Karpas-422 (cell line): ENCODE data around the gene RPL27A. TPM values are rescaled to one million over a fixed set of nuclear protein-coding genes. Genes with fewer than 3 reads are reported as not detected.
"Not testable (repeated sequence)": the region's sequence is repeated elsewhere in the genome, so short reads cannot be mapped to it uniquely, and the experiment has no call there.

ENCODE experiments used
- DNase-seq: peaks from one replicate; pipeline ENCODE4 v3.0.0-alpha.2; 2015
- H2AFZ ChIP-seq: fragments of 200-600 bp; sonication (generic); 2 replicates; pipeline ENCODE4 v1.6.1; 2014; ENCODE audit warnings: antibody characterized with exemption, low read length, mixed read lengths
- H3K27ac ChIP-seq: fragments of 200-600 bp; sonication (generic); 2 replicates; pipeline ENCODE4 v1.5.1; 2014; ENCODE audit warnings: mild to moderate bottlenecking, low read length, moderate library complexity
- H3K27me3 ChIP-seq: fragments of 200-600 bp; sonication (generic); 2 replicates; pipeline ENCODE4 v1.6.1; 2014; ENCODE audit warnings: low read length, mixed read lengths
- H3K36me3 ChIP-seq: fragments of 200-600 bp; sonication (generic); 2 replicates; pipeline ENCODE4 v1.6.1; 2014; ENCODE audit warnings: low read length, mixed read lengths; ENCODE audit not compliant: insufficient read depth
- H3K4me1 ChIP-seq: fragments of 200-600 bp; sonication (generic); 2 replicates; pipeline ENCODE4 v1.6.1; 2014; ENCODE audit warnings: mild to moderate bottlenecking, low read length, mixed read lengths
- H3K4me2 ChIP-seq: fragments of 200-600 bp; sonication (generic); 2 replicates; pipeline ENCODE4 v1.6.1; 2014; ENCODE audit warnings: low read length, low read depth, mild to moderate bottlenecking; ENCODE audit not compliant: poor library complexity, severe bottlenecking
- H3K4me3 ChIP-seq: fragments of 200-600 bp; sonication (generic); 2 replicates; pipeline ENCODE4 v1.5.1; 2014; ENCODE audit warnings: mild to moderate bottlenecking, antibody characterized with exemption, low read length, mixed read lengths
- H3K79me2 ChIP-seq: fragments of 200-600 bp; sonication (generic); 2 replicates; pipeline ENCODE4 v1.6.1; 2014; ENCODE audit warnings: mild to moderate bottlenecking, low read length, mixed read lengths
- H3K9ac ChIP-seq: fragments of 200-600 bp; sonication (generic); 2 replicates; pipeline ENCODE4 v1.6.0; 2014; ENCODE audit warnings: low read length
- H3K9me2 ChIP-seq: fragments of 200-600 bp; sonication (generic), shearing (Covaris generic); replicated peaks from 2 replicates; pipeline ENCODE4 v1.6.0; 2014; ENCODE audit warnings: mild to moderate bottlenecking, low read length, moderate library complexity; ENCODE audit not compliant: insufficient read depth
- H3K9me3 ChIP-seq: fragments of 300-700, 200-600 bp; sonication (generic); 2 replicates; pipeline ENCODE4 v1.6.1; 2014; ENCODE audit warnings: low read length, mixed read lengths
- H4K20me1 ChIP-seq: fragments of 200-600 bp; sonication (generic); 2 replicates; pipeline ENCODE4 v1.6.1; 2014; ENCODE audit warnings: mild to moderate bottlenecking, antibody characterized with exemption, low read length, low read depth; ENCODE audit not compliant: insufficient read depth
- total RNA-seq: library from RNA; depleted of rRNA; stranded (reverse); fragments of >200 nt; shearing (Covaris generic); gene quantifications from 2 replicates; pipeline ENCODE4 v1.2.3, GENCODE V29; 2014; ENCODE audit warnings: low replicate concordance

RPL27A gene
- total RNA-seq, 1 experiment from 2014 or later, result 2,423 TPM

DNA sequence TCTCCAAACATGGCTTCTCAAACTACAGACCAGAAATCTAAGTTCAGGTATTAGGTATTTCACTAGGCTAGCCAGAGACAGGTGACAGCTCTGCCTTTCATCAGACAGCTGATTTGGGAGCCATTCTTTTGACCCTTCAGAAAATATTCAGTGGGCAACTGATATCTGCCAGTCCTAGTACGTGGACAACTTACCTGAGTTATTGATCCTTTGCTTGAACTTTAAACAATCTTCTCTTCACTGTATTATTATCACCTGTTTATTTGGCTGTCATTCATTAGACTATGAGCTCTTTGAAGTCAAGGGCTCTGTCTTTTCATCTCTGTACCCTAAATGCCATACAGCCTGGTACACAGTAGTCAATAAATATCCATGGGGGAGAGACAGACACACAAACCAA lies 17.4 kb upstream of the RPL27A start:
- Histone ChIP-seq H2AFZ (no peak overlapping the region), H3K4me1 (no peaks in the 10 kb centered on the region), H3K9me2 (no peaks in the 10 kb centered on the region), H3K36me3 (no peaks in the 10 kb centered on the region), H3K27ac (no peak overlapping the region), H3K4me2 (no peak overlapping the region), H4K20me1 (no peaks in the 10 kb centered on the region), H3K4me3 (no peak overlapping the region), H3K9me3 (no peaks in the 10 kb centered on the region), H3K9ac (no peak overlapping the region), H3K27me3 (no peaks in the 10 kb centered on the region), H3K79me2 (no peaks in the 10 kb centered on the region)
- DNase-seq, result no peak

GRCh38 chr11:8670081-8670480 lies 12.5 kb upstream of the RPL27A start:
- H3K27ac ChIP-seq, H3K4me3 ChIP-seq, H3K4me1 ChIP-seq, H3K4me2 ChIP-seq, H3K9ac ChIP-seq, H3K9me2 ChIP-seq, H3K9me3 ChIP-seq, H3K27me3 ChIP-seq, H3K36me3 ChIP-seq, H2AFZ ChIP-seq, H3K79me2 ChIP-seq, H4K20me1 ChIP-seq, DNase-seq: not testable (repeated sequence)

- no peak for DNase-seq
- Histone ChIP-seq H4K20me1 (no peaks in the 10 kb centered on the region), H3K4me2 (no peak overlapping the region), H3K4me3 (no peak overlapping the region), H3K9ac (no peak overlapping the region), H3K36me3 (no peaks in the 10 kb centered on the region), H2AFZ (no peak overlapping the region), H3K27ac (peak overlapping the region; percentile 11; the same call in 1 of the 2 replicates), H3K9me3 (no peaks in the 10 kb centered on the region), H3K27me3 (no peaks in the 10 kb centered on the region), H3K4me1 (peaks cover 9% of the 10 kb centered on the region), H3K9me2 (no peaks in the 10 kb centered on the region), H3K79me2 (no peaks in the 10 kb centered on the region)
Observed at GRCh38 chr11:8671193-8671612, 11.4 kb upstream of the RPL27A start.

- Histone ChIP-seq H3K9me2 (no peaks in the 10 kb centered on the region), H3K27ac (peak overlapping the region; percentile 11; the same call in 1 of the 2 replicates), H3K9ac (peak overlapping the region; percentile 32; the same call in 1 of the 2 replicates), H3K9me3 (no peaks in the 10 kb centered on the region), H3K4me3 (no peak overlapping the region), H3K27me3 (no peaks in the 10 kb centered on the region), H2AFZ (no peak overlapping the region), H3K79me2 (no peaks in the 10 kb centered on the region), H4K20me1 (no peaks in the 10 kb centered on the region), H3K4me1 (peaks cover 9% of the 10 kb centered on the region), H3K4me2 (no peak overlapping the region), H3K36me3 (no peaks in the 10 kb centered on the region)
- DNase-seq, result no peak
Observed at GRCh38 chr11:8671651-8672062, 10.9 kb upstream of the RPL27A start.

GRCh38 chr11:8672346-8672745 lies 10.2 kb upstream of the RPL27A start:
- Histone ChIP-seq H3K79me2 (no peaks in the 10 kb centered on the region), H3K4me1 (peaks cover 9% of the 10 kb centered on the region), H3K27me3 (no peaks in the 10 kb centered on the region), H3K27ac (no peak overlapping the region), H3K4me3 (no peak overlapping the region), H3K36me3 (no peaks in the 10 kb centered on the region), H2AFZ (no peak overlapping the region), H3K9ac (no peak overlapping the region), H4K20me1 (no peaks in the 10 kb centered on the region), H3K9me3 (no peaks in the 10 kb centered on the region), H3K9me2 (no peaks in the 10 kb centered on the region), H3K4me2 (no peak overlapping the region)
- no peak for DNase-seq

- H3K4me3 ChIP-seq, result no peak overlapping the region
- no peaks in the 10 kb centered on the region for H3K36me3 ChIP-seq
- no peaks in the 10 kb centered on the region for H3K9me3 ChIP-seq
- no peaks in the 10 kb centered on the region for H3K27me3 ChIP-seq
- H3K4me2 ChIP-seq, result no peak overlapping the region
- H3K9ac ChIP-seq, result no peak overlapping the region
- no peaks in the 10 kb centered on the region for H3K79me2 ChIP-seq
- H4K20me1 ChIP-seq, result no peaks in the 10 kb centered on the region
- DNase-seq, result no peak
- peaks cover 9% of the 10 kb centered on the region for H3K4me1 ChIP-seq
- H2AFZ ChIP-seq, result no peak overlapping the region
- no peak overlapping the region for H3K27ac ChIP-seq
- H3K9me2 ChIP-seq, result no peaks in the 10 kb centered on the region
Observed at GRCh38 chr11:8674859-8675258, 7.7 kb upstream of the RPL27A start.

- Histone ChIP-seq H3K79me2 (peaks cover 2% of the 10 kb centered on the region), H2AFZ (no peak overlapping the region), H3K27ac (no peak overlapping the region), H3K4me2 (no peak overlapping the region), H3K9ac (no peak overlapping the region), H3K4me3 (no peak overlapping the region), H4K20me1 (no peaks in the 10 kb centered on the region), H3K4me1 (peaks cover 9% of the 10 kb centered on the region), H3K36me3 (no peaks in the 10 kb centered on the region), H3K27me3 (no peaks in the 10 kb centered on the region), H3K9me2 (no peaks in the 10 kb centered on the region), H3K9me3 (no peaks in the 10 kb centered on the region)
- DNase-seq, result no peak
Observed at GRCh38 chr11:8676458-8676857, 6.1 kb upstream of the RPL27A start.

DNA sequence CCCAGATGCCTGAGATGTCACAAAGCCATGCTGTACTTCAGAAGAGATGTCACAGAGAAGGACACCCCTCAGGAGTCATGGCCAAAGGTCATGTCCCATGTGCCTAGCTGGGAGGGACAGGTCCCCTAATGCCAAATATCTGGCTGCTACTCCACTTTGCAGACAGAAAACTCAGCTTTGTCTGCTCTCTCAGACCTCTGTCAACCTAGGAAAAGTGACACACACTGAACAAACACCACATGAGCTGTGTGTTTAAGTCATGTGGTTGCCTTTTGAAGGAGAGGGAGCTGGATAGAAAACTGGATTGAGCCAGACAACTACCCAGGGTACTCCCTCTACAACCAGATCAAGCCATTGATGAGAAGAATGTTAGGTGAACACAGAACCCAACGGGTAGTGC lies 3.6 kb upstream of the RPL27A start:
- no peaks in the 10 kb centered on the region for H3K9me3 ChIP-seq
- no peak overlapping the region for H3K4me2 ChIP-seq
- peaks cover 25% of the 10 kb centered on the region for H3K79me2 ChIP-seq
- H4K20me1 ChIP-seq, result peaks cover 13% of the 10 kb centered on the region
- H3K27ac ChIP-seq, result no peak overlapping the region
- H3K4me1 ChIP-seq, result peaks cover 10% of the 10 kb centered on the region
- H3K9me2 ChIP-seq, result no peaks in the 10 kb centered on the region
- H3K27me3 ChIP-seq, result no peaks in the 10 kb centered on the region
- peaks cover 10% of the 10 kb centered on the region for H3K36me3 ChIP-seq
- no peak overlapping the region for H2AFZ ChIP-seq
- no peak for DNase-seq
- no peak overlapping the region for H3K9ac ChIP-seq
- no peak overlapping the region for H3K4me3 ChIP-seq

DNA sequence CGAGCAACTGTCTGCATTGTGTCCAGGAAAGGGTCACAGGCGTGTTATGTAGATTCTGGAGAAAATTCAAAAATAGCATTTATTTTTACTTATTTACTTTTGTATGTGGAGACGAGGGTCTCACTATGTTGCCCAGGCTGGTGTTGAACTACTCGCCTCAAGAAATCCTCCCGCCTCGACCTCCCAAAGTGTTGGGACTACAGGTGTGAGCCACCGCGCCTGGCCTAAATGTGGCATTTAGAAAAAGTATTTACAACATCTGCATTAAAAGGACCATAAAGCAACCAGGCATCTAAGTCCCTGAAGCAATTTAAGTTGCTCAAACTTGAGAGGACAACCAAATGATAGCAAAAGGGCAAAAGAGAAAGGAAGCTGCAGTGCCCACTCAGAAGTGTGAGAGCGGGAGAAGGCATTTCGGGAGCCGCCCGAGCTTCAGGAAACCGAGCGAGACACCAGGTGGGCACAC lies 722 bp upstream of the RPL27A start:
- H4K20me1 ChIP-seq, result peaks cover 24% of the 10 kb centered on the region
- peak overlapping the region; percentile 88 for H3K9ac ChIP-seq
- peak overlapping the region; percentile 95 for H3K4me2 ChIP-seq
- H3K9me3 ChIP-seq, result no peaks in the 10 kb centered on the region
- peak; percentile 75 for DNase-seq
- H2AFZ ChIP-seq, result no peak overlapping the region
- H3K9me2 ChIP-seq, result no peaks in the 10 kb centered on the region
- H3K79me2 ChIP-seq, result peaks cover 38% of the 10 kb centered on the region
- H3K27ac ChIP-seq, result peak overlapping the region; percentile 95
- H3K27me3 ChIP-seq, result no peaks in the 10 kb centered on the region
- H3K4me1 ChIP-seq, result peaks cover 39% of the 10 kb centered on the region
- peak overlapping the region; percentile 91 for H3K4me3 ChIP-seq
- peaks cover 36% of the 10 kb centered on the region for H3K36me3 ChIP-seq
